Measurements from ENCODE around the gene TAF1.

DNA sequence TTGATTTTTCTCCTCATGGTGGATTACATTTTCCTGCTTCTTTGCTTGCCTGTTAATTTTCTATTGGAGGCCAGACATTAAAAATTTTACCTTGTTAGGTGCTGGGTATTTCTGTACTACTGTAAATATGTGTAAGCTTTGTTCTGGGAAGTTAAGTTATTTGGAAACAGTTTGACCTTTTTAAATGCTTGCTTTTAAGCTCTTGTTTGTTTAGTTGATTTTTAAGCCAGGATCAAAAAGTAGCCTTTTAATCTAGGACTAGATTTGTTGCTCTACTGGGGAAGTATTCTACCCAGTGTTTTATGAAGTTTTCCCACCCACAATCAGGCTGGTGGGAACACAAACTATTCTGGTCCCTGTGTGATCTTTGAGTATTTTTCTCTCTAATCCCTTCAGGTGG lies 121.7 kb downstream of the TAF1 start:
- TF ChIP-seq EP300 (IDR thresholded peaks at IDR 0.05; ENCODE audit: borderline replicate concordance in 1 of 2, control insufficient read depth in 1 of 2, low read depth in 2 of 2, low read length in 2 of 2) (no peak), CTCF (IDR thresholded peaks at IDR 0.05 in 2 of 3, conservative IDR thresholded peaks at IDR 0.05 in 1 of 3; ENCODE audit: control insufficient read depth in 2 of 3, extremely low read depth in 1 of 3, insufficient read depth in 1 of 3, low read depth in 3 of 3, low read length in 3 of 3) (no peak), CEBPB (IDR thresholded peaks at IDR 0.05; ENCODE audit: borderline replicate concordance in 1 of 2, low read depth in 2 of 2, low read length in 2 of 2) (no peak), FOXK2 (IDR thresholded peaks at IDR 0.05) (no peak), CHD1 (IDR thresholded peaks at IDR 0.05; ENCODE audit: low read depth, low read length) (no peak), SPI1 (IDR thresholded peaks at IDR 0.05; ENCODE audit: borderline replicate concordance, insufficient read depth, low read depth, low read length) (no peak)
- TF ChIP-seq, protein P1, sequence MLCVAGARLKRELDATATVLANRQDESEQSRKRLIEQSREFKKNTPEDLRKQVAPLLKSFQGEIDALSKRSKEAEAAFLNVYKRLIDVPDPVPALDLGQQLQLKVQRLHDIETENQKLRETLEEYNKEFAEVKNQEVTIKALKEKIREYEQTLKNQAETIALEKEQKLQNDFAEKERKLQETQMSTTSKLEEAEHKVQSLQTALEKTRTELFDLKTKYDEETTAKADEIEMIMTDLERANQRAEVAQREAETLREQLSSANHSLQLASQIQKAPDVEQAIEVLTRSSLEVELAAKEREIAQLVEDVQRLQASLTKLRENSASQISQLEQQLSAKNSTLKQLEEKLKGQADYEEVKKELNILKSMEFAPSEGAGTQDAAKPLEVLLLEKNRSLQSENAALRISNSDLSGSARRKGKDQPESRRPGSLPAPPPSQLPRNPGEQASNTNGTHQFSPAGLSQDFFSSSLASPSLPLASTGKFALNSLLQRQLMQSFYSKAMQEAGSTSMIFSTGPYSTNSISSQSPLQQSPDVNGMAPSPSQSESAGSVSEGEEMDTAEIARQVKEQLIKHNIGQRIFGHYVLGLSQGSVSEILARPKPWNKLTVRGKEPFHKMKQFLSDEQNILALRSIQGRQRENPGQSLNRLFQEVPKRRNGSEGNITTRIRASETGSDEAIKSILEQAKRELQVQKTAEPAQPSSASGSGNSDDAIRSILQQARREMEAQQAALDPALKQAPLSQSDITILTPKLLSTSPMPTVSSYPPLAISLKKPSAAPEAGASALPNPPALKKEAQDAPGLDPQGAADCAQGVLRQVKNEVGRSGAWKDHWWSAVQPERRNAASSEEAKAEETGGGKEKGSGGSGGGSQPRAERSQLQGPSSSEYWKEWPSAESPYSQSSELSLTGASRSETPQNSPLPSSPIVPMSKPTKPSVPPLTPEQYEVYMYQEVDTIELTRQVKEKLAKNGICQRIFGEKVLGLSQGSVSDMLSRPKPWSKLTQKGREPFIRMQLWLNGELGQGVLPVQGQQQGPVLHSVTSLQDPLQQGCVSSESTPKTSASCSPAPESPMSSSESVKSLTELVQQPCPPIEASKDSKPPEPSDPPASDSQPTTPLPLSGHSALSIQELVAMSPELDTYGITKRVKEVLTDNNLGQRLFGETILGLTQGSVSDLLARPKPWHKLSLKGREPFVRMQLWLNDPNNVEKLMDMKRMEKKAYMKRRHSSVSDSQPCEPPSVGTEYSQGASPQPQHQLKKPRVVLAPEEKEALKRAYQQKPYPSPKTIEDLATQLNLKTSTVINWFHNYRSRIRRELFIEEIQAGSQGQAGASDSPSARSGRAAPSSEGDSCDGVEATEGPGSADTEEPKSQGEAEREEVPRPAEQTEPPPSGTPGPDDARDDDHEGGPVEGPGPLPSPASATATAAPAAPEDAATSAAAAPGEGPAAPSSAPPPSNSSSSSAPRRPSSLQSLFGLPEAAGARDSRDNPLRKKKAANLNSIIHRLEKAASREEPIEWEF (IDR thresholded peaks at IDR 0.05; ENCODE audit: insufficient replicate concordance, low read depth, low read length): no peak

Data from GM12878 (cell line).